ENCODE measurements around the gene DAGLA.

DNA sequence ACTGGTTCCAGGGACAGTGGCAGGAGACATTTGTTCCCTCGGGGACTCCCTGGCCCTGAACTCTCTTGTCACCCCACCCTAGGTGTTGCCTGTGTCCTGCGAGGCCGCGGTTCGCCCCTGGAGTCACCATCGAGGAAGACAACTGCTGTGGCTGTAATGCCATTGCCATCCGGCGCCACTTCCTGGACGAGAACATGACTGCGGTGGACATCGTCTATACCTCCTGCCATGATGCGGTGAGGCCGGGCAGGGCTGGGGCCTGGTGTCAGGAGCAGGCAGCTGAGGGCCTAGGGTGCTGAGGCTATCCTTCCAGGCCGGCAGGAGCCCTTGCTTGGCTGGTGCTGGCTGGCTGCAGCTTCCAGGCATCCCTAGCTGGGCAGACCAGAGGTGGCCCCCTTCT lies 54.6 kb downstream of the DAGLA start:
- no peak for TF ChIP-seq CTCF (IDR thresholded peaks at IDR 0.05; ENCODE audit: low read length)
- no peak for TF ChIP-seq EZH2 (optimal IDR thresholded peaks at IDR 0.05; ENCODE audit: low read depth, low read length)
- TF ChIP-seq EZH2phosphoT487 (IDR thresholded peaks at IDR 0.05; ENCODE audit: low read length): no peak

Data from MM.1S (cell line).